ENCODE measurements around the gene PLAGL2. TPM values are rescaled to one million over a fixed set of nuclear protein-coding genes. Genes with fewer than 3 reads are reported as not detected.

Gene PLAGL2
- 36.8 and 40.4 TPM in 2 replicates for total RNA-seq (2021)
- percentile 93 among the genes with signal in this experiment for Bru-seq, nascent RNA
- percentile 97 among the genes with signal in this experiment for BruChase-seq, experiment 1, labeled RNA remaining after a 2-hour chase
- BruChase-seq, experiment 2, labeled RNA remaining after a 6-hour chase: percentile 91 among the genes with signal in this experiment
- long read RNA-seq, full-length matches to known transcripts: 14 of 46 reads
- long read RNA-seq, partial matches to known transcripts: 4 of 46 reads
- long read RNA-seq, other reads (novel, unspliced or antisense): 28 of 46 reads

- Histone ChIP-seq H3K36me3 (ENCODE audit: insufficient read depth, low read length, poor library complexity, severe bottlenecking) (peaks cover 24% of the 10 kb centered on the region), H3K9me3 (ENCODE audit: low read depth, low read length, poor library complexity, severe bottlenecking) (no peaks in the 10 kb centered on the region), H3K4me3 (ENCODE audit: low read depth, low read length, poor library complexity, severe bottlenecking) (peak within 1 kb of the TSS; percentile 71), H3K27me3 (replicated peaks; ENCODE audit: insufficient read depth, low read depth, low read length, poor library complexity) (no peaks in the 10 kb centered on the region), H3K27ac (ENCODE audit: low read depth, low read length, poor library complexity, severe bottlenecking) (peak within 1 kb of the TSS; percentile 95), H3K4me1 (ENCODE audit: insufficient read depth, low read length, poor library complexity, severe bottlenecking) (peaks cover 26% of the 10 kb centered on the region)
- intact Hi-C loops (cut with micrococcal nuclease; ENCODE audit: unreplicated experiment): no loop called here
- TF ChIP-seq EZH2 (IDR thresholded peaks at IDR 0.05; ENCODE audit: borderline replicate concordance, low read depth, low read length, poor library complexity, severe bottlenecking): no peak
- 0 out of 2 replicates have a peak, but pooled peaks have one; percentile 36 for TF ChIP-seq CTCF (conservative IDR thresholded peaks at IDR 0.05; ENCODE audit: low read depth, low read length)
- POLR2A ChIA-PET (ENCODE audit: low non-redundant PET): no interaction called here
- peak; percentile 95 for DNase-seq (ENCODE audit: low spot score)
- TSS peak; percentile 47 for BruUV-seq (replicated peaks)
- CTCF ChIA-PET: no interaction called here
These were observed at the start of gene PLAGL2, which contains the start of gene POFUT1 for GRCh38 chr20:32207626-32208498. Gene PLAGL2, minus strand, starts transcription at chr20:32207743. Its CDS starts 5,565 bp downstream, at chr20:32202178. Gene POFUT1, plus strand, starts transcription at chr20:32207880. Its CDS starts 62 bp downstream, at chr20:32207942.

GRCh38 chr20:32252189-32252588, 44.6 kb upstream of the PLAGL2 start:
- no TSS peak for BruUV-seq (replicated peaks)
- no peak overlapping the region for H3K27ac ChIP-seq (ENCODE audit: low read depth, low read length, poor library complexity, severe bottlenecking)

GRCh38 chr20:32251470-32251869, 43.9 kb upstream of the PLAGL2 start:
- DNase-seq (ENCODE audit: low spot score): no peak
- POLR2A ChIA-PET (ENCODE audit: low non-redundant PET): no interaction called here
- intact Hi-C loops (cut with micrococcal nuclease; ENCODE audit: unreplicated experiment): no loop called here
- no TSS peak for BruUV-seq (replicated peaks)
- Histone ChIP-seq H3K27ac (ENCODE audit: low read depth, low read length, poor library complexity, severe bottlenecking) (no peak overlapping the region), H3K36me3 (ENCODE audit: insufficient read depth, low read length, poor library complexity, severe bottlenecking) (no peaks in the 10 kb centered on the region), H3K9me3 (ENCODE audit: low read depth, low read length, poor library complexity, severe bottlenecking) (no peaks in the 10 kb centered on the region), H3K4me3 (ENCODE audit: low read depth, low read length, poor library complexity, severe bottlenecking) (no peak overlapping the region), H3K27me3 (replicated peaks; ENCODE audit: insufficient read depth, low read depth, low read length, poor library complexity) (no peaks in the 10 kb centered on the region), H3K4me1 (ENCODE audit: insufficient read depth, low read length, poor library complexity, severe bottlenecking) (no peaks in the 10 kb centered on the region)
- CTCF ChIA-PET: no interaction called here
- TF ChIP-seq CTCF (conservative IDR thresholded peaks at IDR 0.05; ENCODE audit: low read depth, low read length) (no peak), EZH2 (IDR thresholded peaks at IDR 0.05; ENCODE audit: borderline replicate concordance, low read depth, low read length, poor library complexity, severe bottlenecking) (no peak)

More at GRCh38 chr20:32252189-32252588, 44.6 kb upstream of the PLAGL2 start:
- intact Hi-C loops (cut with micrococcal nuclease; ENCODE audit: unreplicated experiment): no loop called here
- DNase-seq (ENCODE audit: low spot score): no peak
- no peaks in the 10 kb centered on the region for H3K4me1 ChIP-seq (ENCODE audit: insufficient read depth, low read length, poor library complexity, severe bottlenecking)
- no peak overlapping the region for H3K4me3 ChIP-seq (ENCODE audit: low read depth, low read length, poor library complexity, severe bottlenecking)
- H3K9me3 ChIP-seq (ENCODE audit: low read depth, low read length, poor library complexity, severe bottlenecking): no peaks in the 10 kb centered on the region
- H3K36me3 ChIP-seq (ENCODE audit: insufficient read depth, low read length, poor library complexity, severe bottlenecking): no peaks in the 10 kb centered on the region
- CTCF ChIA-PET: no interaction called here
- TF ChIP-seq CTCF (conservative IDR thresholded peaks at IDR 0.05; ENCODE audit: low read depth, low read length) (no peak), EZH2 (IDR thresholded peaks at IDR 0.05; ENCODE audit: borderline replicate concordance, low read depth, low read length, poor library complexity, severe bottlenecking) (no peak)
- no peaks in the 10 kb centered on the region for H3K27me3 ChIP-seq (replicated peaks; ENCODE audit: insufficient read depth, low read depth, low read length, poor library complexity)
- POLR2A ChIA-PET (ENCODE audit: low non-redundant PET): no interaction called here

Data from A673 (cell line).